ENCODE measurements around the gene CTSK. TPM values are rescaled to one million over a fixed set of nuclear protein-coding genes. Genes with fewer than 3 reads are reported as not detected.

The CTSK gene
- total RNA-seq, 6 experiments from 2014 or later: 1.5 to 3.8 (median 2.6) TPM

GRCh38 chr1:150765296-150765976 is 42.6 kb downstream of the CTSK start, which contains the start of gene CTSS:
Gene CTSS, minus strand, starts transcription at chr1:150765778. Its CDS starts 1,015 bp downstream, at chr1:150764763.
- H3K27ac ChIP-seq: peak within 1 kb of the TSS; percentile 64 to 86 (median 71)
- no peaks in the 10 kb centered on the region for H3K27me3 ChIP-seq
- H3K36me3 ChIP-seq: no peaks in the 10 kb centered on the region
- ATAC-seq (peak; percentile 59 to 79 (median 66)), DNase-seq (no peak)
- TF ChIP-seq CTCF (IDR thresholded peaks at IDR 0.05) (no peak), POLR2A (IDR thresholded peaks at IDR 0.05) (no peak)
- intact Hi-C loops (cut with DNase I): no loop called here
- 2% methylated on average over 4 of the region's 4 CpGs for WGBS (ENCODE audit: insufficient coverage, low coverage, low lambda C conversion rate, missing lambda C conversion rate)
- H3K4me3 ChIP-seq: peak within 1 kb of the TSS; percentile 37 to 46 (median 38)
- peaks cover 0 to 6% (median 3%) of the 10 kb centered on the region in 4 donors for H3K4me1 ChIP-seq
- no peaks in the 10 kb centered on the region for H3K9me3 ChIP-seq

DNA sequence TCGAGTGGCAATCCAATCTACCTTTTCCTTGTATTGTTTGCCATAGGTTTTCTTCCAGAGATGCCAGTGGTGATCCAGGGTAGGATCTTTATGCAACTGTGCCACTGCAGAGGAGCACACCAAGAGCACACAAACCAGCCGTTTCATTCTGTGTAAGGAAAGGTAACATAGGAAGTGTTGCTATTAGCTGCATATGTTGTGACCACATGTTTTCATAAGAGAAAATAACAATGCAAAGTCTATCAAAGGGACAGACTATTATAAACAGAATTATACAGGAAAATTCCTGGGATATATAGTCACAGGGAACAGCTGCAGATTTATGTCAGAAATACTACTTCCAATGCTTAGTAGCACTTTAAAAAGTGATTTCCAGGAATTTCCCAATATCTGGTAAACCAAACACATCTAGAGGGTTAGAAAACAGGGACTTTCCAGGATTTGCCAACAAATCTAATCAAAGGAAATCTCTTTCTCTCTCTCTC is 43.4 kb downstream of the CTSK start:
- no peak for DNase-seq
- intact Hi-C loops (cut with DNase I): no loop called here
- Histone ChIP-seq H3K36me3 (no peaks in the 10 kb centered on the region), H3K9me3 (no peaks in the 10 kb centered on the region), H3K27me3 (no peaks in the 10 kb centered on the region), H3K4me3 (peak overlapping the region; percentile 37 to 46 (median 38)), H3K27ac (peak overlapping the region; percentile 64 to 86 (median 71)), H3K4me1 (peaks cover 0 to 6% (median 3%) of the 10 kb centered on the region in 4 donors)
- TF ChIP-seq POLR2A (IDR thresholded peaks at IDR 0.05) (no peak), CTCF (IDR thresholded peaks at IDR 0.05) (no peak)
- peak; percentile 73 to 84 (median 78) for ATAC-seq
- 11% methylated on average over 2 of the region's 2 CpGs for WGBS (ENCODE audit: insufficient coverage, low coverage, low lambda C conversion rate, missing lambda C conversion rate)

DNA sequence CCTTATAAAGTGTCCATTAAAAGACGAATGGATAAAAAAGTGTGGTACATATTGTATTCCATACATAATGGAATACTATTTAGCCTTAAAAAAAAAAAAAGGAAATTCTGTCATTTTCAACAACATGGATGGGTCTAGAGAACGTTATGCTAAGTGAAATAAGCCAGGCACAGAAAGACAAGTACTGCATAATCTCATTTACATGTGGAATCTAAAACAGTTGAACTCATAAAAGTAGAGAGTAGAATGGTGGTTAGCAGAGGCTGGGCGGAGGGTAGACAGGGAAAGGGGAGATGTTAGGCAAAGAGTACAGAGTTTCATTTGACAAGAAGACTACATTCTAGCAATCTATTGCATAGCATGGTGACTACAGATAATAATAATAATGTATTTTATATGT is 45.0 kb downstream of the CTSK start:
- Histone ChIP-seq H3K4me3 (no peak overlapping the region), H3K27me3 (no peaks in the 10 kb centered on the region), H3K36me3 (no peaks in the 10 kb centered on the region), H3K27ac (no peak overlapping the region), H3K9me3 (no peaks in the 10 kb centered on the region), H3K4me1 (peaks cover 0 to 6% (median 3%) of the 10 kb centered on the region in 4 donors)
- TF ChIP-seq POLR2A (IDR thresholded peaks at IDR 0.05) (no peak), CTCF (IDR thresholded peaks at IDR 0.05) (no peak)
- WGBS (ENCODE audit: insufficient coverage, low coverage, low lambda C conversion rate, missing lambda C conversion rate): 75% methylated on average over 3 of the region's 3 CpGs
- ATAC-seq: no peak
- DNase-seq: no peak
- intact Hi-C loops (cut with DNase I): no loop called here

GRCh38 chr1:150762552-150762951 is 45.5 kb downstream of the CTSK start:
- intact Hi-C loops (cut with DNase I): no loop called here
- DNase-seq: no peak
- H3K27me3 ChIP-seq: no peaks in the 10 kb centered on the region
- no peaks in the 10 kb centered on the region for H3K9me3 ChIP-seq
- TF ChIP-seq CTCF (IDR thresholded peaks at IDR 0.05): no peak
- TF ChIP-seq POLR2A (IDR thresholded peaks at IDR 0.05): no peak
- no peak for ATAC-seq
- no peak overlapping the region for H3K27ac ChIP-seq
- H3K4me3 ChIP-seq: no peak overlapping the region
- 72% methylated on average over 2 of the region's 2 CpGs for WGBS (ENCODE audit: insufficient coverage, low coverage, low lambda C conversion rate, missing lambda C conversion rate)
- peaks cover 0 to 6% (median 3%) of the 10 kb centered on the region in 4 donors for H3K4me1 ChIP-seq
- no peaks in the 10 kb centered on the region for H3K36me3 ChIP-seq
